HFF-Myc (cell line): Measurements from ENCODE around the gene ZKSCAN7.
"Not testable (repeated sequence)": the region's sequence is repeated elsewhere in the genome, so short reads cannot be mapped to it uniquely, and the experiment has no call there.

Experiments
- DNase-seq: peaks from one replicate; pipeline ENCODE4 v3.0.0-alpha.2; 2011; ENCODE audit warnings: low read depth; ENCODE audit errors: extremely low read depth
- H3K4me3 ChIP-seq: replicated peaks from 2 replicates; pipeline ENCODE4 v1.5.1; 2011; ENCODE audit warnings: low read depth, mild to moderate bottlenecking, control low read depth, low read length
- CTCF ChIP-seq: IDR thresholded peaks from 2 replicates; pipeline ENCODE4 v1.5.1; 2012; ENCODE audit warnings: mild to moderate bottlenecking, low read depth, low read length, control low read depth; ENCODE audit errors: missing control alignments

ZKSCAN7 gene

DNA sequence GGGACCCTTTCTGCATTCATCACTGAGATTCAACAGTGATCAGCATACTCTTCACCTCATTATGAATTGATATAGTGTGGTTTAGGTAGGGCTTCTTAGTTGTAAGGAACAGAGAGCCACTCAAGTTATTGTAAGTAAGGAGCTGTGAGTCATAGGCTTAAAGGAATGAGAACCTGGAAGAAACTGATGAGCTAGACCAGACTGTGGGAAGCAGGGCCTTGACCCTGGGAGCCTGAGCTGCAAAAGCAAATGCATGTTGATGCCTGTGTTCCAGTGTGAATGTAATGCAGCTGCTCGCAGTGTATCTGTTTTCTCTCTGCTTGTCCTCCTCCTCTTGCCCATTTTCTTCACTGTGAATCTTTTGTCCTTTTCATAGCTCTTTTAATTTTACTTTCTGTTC is 13.6 kb downstream of the ZKSCAN7 start:
- no peak for TF ChIP-seq CTCF
- no peak overlapping the region for H3K4me3 ChIP-seq
- no peak for DNase-seq

DNA sequence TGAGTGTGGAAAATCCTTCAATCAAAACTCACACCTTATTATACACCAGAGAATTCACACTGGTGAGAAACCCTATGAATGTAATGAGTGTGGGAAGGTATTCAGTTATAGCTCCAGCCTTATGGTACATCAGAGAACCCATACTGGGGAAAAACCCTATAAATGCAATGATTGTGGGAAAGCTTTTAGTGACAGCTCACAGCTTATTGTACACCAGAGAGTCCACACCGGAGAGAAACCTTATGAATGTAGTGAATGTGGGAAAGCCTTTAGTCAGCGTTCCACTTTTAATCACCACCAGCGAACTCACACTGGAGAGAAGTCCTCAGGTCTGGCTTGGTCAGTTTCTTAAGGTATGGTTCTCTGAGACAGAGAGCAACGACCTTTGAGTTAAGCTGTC is 16.0 kb downstream of the ZKSCAN7 start:
- no peak overlapping the region for H3K4me3 ChIP-seq
- DNase-seq = no peak
- no peak for TF ChIP-seq CTCF

DNA sequence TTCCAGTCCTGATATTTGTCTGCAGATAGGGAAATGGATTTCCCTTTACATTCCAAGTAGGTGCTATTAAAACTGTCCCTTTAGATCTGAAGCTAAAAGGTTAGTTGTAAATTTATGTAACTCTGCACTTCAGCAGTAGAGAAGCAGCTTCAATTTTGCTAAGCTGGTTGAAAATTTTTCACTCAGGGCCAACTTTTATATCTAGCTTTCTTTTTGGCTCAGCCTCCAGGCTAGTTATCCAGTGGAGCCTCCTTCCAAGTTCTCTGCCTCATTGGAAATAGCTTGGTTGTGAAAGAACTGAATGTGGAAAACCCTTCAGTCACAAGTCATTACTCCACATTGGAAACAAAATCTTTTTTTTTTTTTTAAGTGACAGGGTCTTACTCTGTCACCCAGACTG is 21.6 kb downstream of the ZKSCAN7 start:
- no peak for TF ChIP-seq CTCF
- no peak overlapping the region for H3K4me3 ChIP-seq
- DNase-seq = no peak

DNA sequence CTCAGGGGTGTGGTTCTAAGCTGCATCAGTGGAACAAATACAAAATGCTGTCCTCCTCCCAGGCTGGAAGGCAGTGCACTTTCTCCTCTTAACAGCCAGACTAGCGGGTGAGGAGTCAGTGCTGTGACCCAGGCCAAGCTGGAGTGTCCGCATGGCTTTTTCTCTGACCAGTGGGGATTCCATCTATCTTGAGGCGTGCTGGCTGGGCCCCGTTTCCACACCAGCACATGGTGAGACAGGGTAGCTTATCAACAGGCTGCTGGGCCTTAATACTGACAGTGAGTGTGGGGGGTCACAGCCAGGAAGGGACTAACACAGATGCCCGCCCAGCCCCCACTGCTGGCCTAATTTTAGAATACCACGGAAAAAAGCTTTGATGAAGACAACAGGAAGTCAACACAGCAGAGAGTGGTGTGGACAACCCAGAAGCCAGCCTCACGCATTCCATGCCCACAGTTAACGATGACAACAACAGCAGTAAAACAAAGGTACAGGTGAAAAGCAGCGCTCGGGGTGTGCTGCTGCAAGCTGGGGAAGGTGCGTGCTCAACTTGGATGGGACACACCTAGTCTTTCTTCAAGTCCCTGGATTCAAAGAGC is 22.5 kb downstream of the ZKSCAN7 start:
- not testable (repeated sequence) for H3K4me3 ChIP-seq, DNase-seq

DNA sequence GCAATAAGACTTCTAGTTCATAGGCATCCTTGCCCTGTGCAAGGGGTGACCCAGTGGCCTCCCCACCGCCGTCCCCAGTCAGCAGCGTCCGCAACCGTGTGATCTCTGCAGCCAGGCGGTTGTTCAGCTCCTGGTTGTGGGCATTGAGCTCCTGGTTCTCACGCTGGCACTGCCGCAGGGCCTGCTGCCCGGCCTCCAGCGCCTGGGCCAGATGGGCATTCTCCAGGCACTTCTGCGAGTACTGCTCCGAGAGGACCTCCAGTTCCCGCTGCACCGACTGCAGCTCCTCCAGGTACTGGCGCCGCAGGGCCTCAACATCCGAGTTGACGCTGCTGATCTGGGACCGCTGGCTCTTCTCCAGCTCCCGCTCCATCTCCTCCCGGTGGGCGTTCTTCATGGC is 23.3 kb downstream of the ZKSCAN7 start:
- not testable (repeated sequence) for H3K4me3 ChIP-seq, DNase-seq

- H3K4me3 ChIP-seq, DNase-seq: not testable (repeated sequence)
These were observed 24.0 kb downstream of the ZKSCAN7 start for GRCh38 chr3:44578924-44579515.

DNA sequence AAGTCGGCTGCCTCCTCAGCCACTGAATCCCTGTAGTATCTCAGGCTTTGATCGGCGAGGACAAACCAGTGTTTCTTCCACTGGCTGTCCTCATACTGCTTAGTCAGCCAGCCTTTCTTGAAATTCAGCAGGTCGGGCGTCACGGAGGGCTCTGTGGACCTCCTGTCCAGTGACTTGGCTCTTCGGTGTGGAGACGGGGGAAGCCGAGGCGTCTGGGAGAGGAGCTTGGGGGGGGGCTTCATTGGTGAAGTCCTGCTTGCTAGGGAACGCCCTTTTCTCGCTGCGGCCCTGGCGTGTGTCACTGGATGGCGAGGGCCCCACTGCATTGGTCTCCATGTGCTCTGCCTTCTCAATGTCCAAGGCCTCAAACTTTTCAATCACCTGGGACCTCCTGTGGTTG is 24.8 kb downstream of the ZKSCAN7 start:
- not testable (repeated sequence) for H3K4me3 ChIP-seq, DNase-seq

GRCh38 chr3:44580971-44581370 is 26.0 kb downstream of the ZKSCAN7 start:
- DNase-seq = not testable (repeated sequence)

GRCh38 chr3:44584646-44585501 is 29.9 kb downstream of the ZKSCAN7 start, which contains the start of gene ZNF660:
TSS of gene ZNF660 (plus strand) at chr3:44584964. CDS start at chr3:44594194, 9,230 bp downstream.
- DNase-seq = peak; percentile 19
- TF ChIP-seq CTCF = no peak
- peak within 1 kb of the TSS; percentile 47 for H3K4me3 ChIP-seq

More at GRCh38 chr3:44580971-44581370, 26.0 kb downstream of the ZKSCAN7 start:
- not testable (repeated sequence) for H3K4me3 ChIP-seq
